Neural cell (in vitro differentiated cells): ENCODE measurements around the gene VSIR. TPM values are rescaled to one million over a fixed set of nuclear protein-coding genes. Genes with fewer than 3 reads are reported as not detected.

Experiments used
- H2AFZ ChIP-seq: fragments of 200-600, 300-800 bp; sonication (generic), shearing (Covaris generic); 2 replicates; pipeline ENCODE4 v1.6.0; 2014; ENCODE audit warnings: low read depth, mild to moderate bottlenecking, antibody characterized with exemption, low read length, moderate library complexity
- H3F3A ChIP-seq: fragments of 200-600 bp; shearing (Covaris generic); 2 replicates; pipeline ENCODE4 v1.6.1; 2016; ENCODE audit warnings: mild to moderate bottlenecking, moderate library complexity, mixed read lengths, antibody characterized with exemption, low read length; ENCODE audit not compliant: insufficient read depth, poor library complexity, severe bottlenecking
- H3K27ac ChIP-seq: fragments of 200-600, 300-800 bp; sonication (generic), shearing (Covaris generic); 2 replicates; pipeline ENCODE4 v1.5.1; 2014; ENCODE audit warnings: mild to moderate bottlenecking, low read length, moderate library complexity
- H3K27me3 ChIP-seq: fragments of 300-800, 200-600 bp; sonication (generic), shearing (Covaris generic); 2 replicates; pipeline ENCODE4 v1.6.0; 2014; ENCODE audit warnings: mild to moderate bottlenecking, low read depth, low read length, moderate library complexity; ENCODE audit not compliant: insufficient read depth
- H3K36me3 ChIP-seq: fragments of 300-800, 200-600 bp; sonication (generic), shearing (Covaris generic); 2 replicates; pipeline ENCODE4 v1.5.1; 2014; ENCODE audit warnings: mild to moderate bottlenecking, antibody characterized with exemption, low read length, moderate library complexity; ENCODE audit not compliant: insufficient read depth
- H3K4me2 ChIP-seq: fragments of 300-800, 200-600 bp; sonication (generic), shearing (Covaris generic); 2 replicates; pipeline ENCODE4 v1.6.0; 2014; ENCODE audit warnings: mild to moderate bottlenecking, low read length
- H3K4me3 ChIP-seq: fragments of 300-800, 200-600 bp; sonication (generic), shearing (Covaris generic); 2 replicates; pipeline ENCODE4 v1.5.1; 2014; ENCODE audit warnings: mild to moderate bottlenecking, low read length, moderate library complexity
- H3K79me2 ChIP-seq: fragments of 200-600 bp; shearing (Covaris generic); replicated peaks from 2 replicates; pipeline ENCODE4 v1.6.0; 2014; ENCODE audit warnings: mild to moderate bottlenecking, low read length, moderate library complexity; ENCODE audit not compliant: insufficient read depth
- H3K9ac ChIP-seq: fragments of 300-800, 200-600 bp; sonication (generic), shearing (Covaris generic); 2 replicates; pipeline ENCODE4 v1.6.1; 2016; ENCODE audit warnings: mild to moderate bottlenecking, low read length, mixed read lengths
- H3K9me2 ChIP-seq: fragments of 200-600 bp; shearing (Covaris generic); 2 replicates; pipeline ENCODE4 v1.6.1; 2016; ENCODE audit warnings: mild to moderate bottlenecking, low read length, mixed read lengths; ENCODE audit not compliant: insufficient read depth
- H3K9me3 ChIP-seq: fragments of 200-600, 300-800 bp; sonication (generic), shearing (Covaris generic); 2 replicates; pipeline ENCODE4 v1.6.1; 2016; ENCODE audit warnings: mild to moderate bottlenecking, mixed run types, low read length, moderate library complexity, mixed read lengths
- H4K20me1 ChIP-seq: fragments of 200-600 bp; shearing (Covaris generic); 2 replicates; pipeline ENCODE4 v1.6.1; 2016; ENCODE audit warnings: mild to moderate bottlenecking, mixed run types; ENCODE audit not compliant: insufficient read depth
- CTCF ChIP-seq: fragments of 450-650 bp; IDR thresholded peaks from 2 replicates; pipeline ENCODE4 v1.5.1; 2014; ENCODE audit warnings: antibody characterized with exemption, mild to moderate bottlenecking, moderate library complexity; ENCODE audit not compliant: poor library complexity, severe bottlenecking
- EP300 ChIP-seq: fragments of 450-650 bp; conservative IDR thresholded peaks from 2 replicates; pipeline ENCODE4 v1.6.1; 2014; ENCODE audit warnings: antibody characterized with exemption, mild to moderate bottlenecking, moderate library complexity; ENCODE audit not compliant: poor library complexity, severe bottlenecking
- EZH2 ChIP-seq: fragments of 200-600, 300-800 bp; shearing (Covaris generic), sonication (generic); IDR thresholded peaks from 2 replicates; pipeline ENCODE4 v1.6.1; 2014; ENCODE audit warnings: antibody characterized with exemption, low read length, borderline replicate concordance, mild to moderate bottlenecking; ENCODE audit not compliant: insufficient read depth, poor library complexity, severe bottlenecking
- MXI1 ChIP-seq: fragments of 450-650 bp; conservative IDR thresholded peaks from 2 replicates; pipeline ENCODE4 v1.6.1; 2014; ENCODE audit warnings: antibody characterized with exemption, mild to moderate bottlenecking; ENCODE audit not compliant: poor library complexity, severe bottlenecking
- POLR2AphosphoS5 ChIP-seq: IDR thresholded peaks from 2 replicates; pipeline ENCODE4 v1.6.1; 2012
- RAD21 ChIP-seq: fragments of 450-650 bp; conservative IDR thresholded peaks from 2 replicates; pipeline ENCODE4 v1.6.1; 2014; ENCODE audit warnings: antibody characterized with exemption, mild to moderate bottlenecking, moderate library complexity
- REST ChIP-seq: IDR thresholded peaks from 2 replicates; pipeline ENCODE4 v1.6.1; 2012; ENCODE audit warnings: borderline replicate concordance
- SMC3 ChIP-seq: fragments of 450-650 bp; conservative IDR thresholded peaks from 2 replicates; pipeline ENCODE4 v1.6.1; 2014; ENCODE audit warnings: antibody characterized with exemption, mild to moderate bottlenecking, moderate library complexity; ENCODE audit not compliant: poor library complexity
- TAF1 ChIP-seq: IDR thresholded peaks from 2 replicates; pipeline ENCODE4 v1.6.1; 2012; ENCODE audit warnings: low read depth
- polyA plus RNA-seq: library from polyadenylated mRNA; depleted of rRNA; stranded (reverse); fragments of >200 nt; gene quantifications from 2 replicates; pipeline ENCODE4 v1.2.3, GENCODE V29; 2014

VSIR gene
- polyA plus RNA-seq, 1 donor from 2014 or later = not detected

- TF ChIP-seq SMC3 (no peak), RAD21 (no peak), EZH2 (no peak), MXI1 (no peak), REST (no peak), EP300 (no peak), TAF1 (no peak), POLR2AphosphoS5 (no peak), CTCF (no peak)
- Histone ChIP-seq H3F3A (no peaks in the 10 kb centered on the region), H4K20me1 (no peaks in the 10 kb centered on the region), H3K27ac (no peak overlapping the region), H3K9ac (no peak overlapping the region), H3K4me2 (no peak overlapping the region), H3K9me2 (no peaks in the 10 kb centered on the region), H2AFZ (no peak overlapping the region), H3K36me3 (no peaks in the 10 kb centered on the region), H3K27me3 (no peaks in the 10 kb centered on the region), H3K9me3 (no peaks in the 10 kb centered on the region), H3K79me2 (no peaks in the 10 kb centered on the region), H3K4me3 (no peak overlapping the region)
Measured at GRCh38 chr10:71819441-71819861, 46.1 kb upstream of the VSIR start.

- Histone ChIP-seq H2AFZ (no peak overlapping the region), H3K4me2 (no peak overlapping the region), H3K9me2 (no peaks in the 10 kb centered on the region), H3K79me2 (no peaks in the 10 kb centered on the region), H3K36me3 (no peaks in the 10 kb centered on the region), H4K20me1 (no peaks in the 10 kb centered on the region), H3K27ac (no peak overlapping the region), H3F3A (no peaks in the 10 kb centered on the region), H3K9me3 (no peaks in the 10 kb centered on the region), H3K9ac (no peak overlapping the region), H3K4me3 (no peak overlapping the region), H3K27me3 (no peaks in the 10 kb centered on the region)
- TF ChIP-seq TAF1 (no peak), SMC3 (no peak), MXI1 (no peak), POLR2AphosphoS5 (no peak), RAD21 (no peak), REST (no peak), EZH2 (no peak), EP300 (no peak), CTCF (no peak)
Measured at GRCh38 chr10:71818674-71819260, 45.4 kb upstream of the VSIR start.
